Panc1 (cell line): Measurements from ENCODE around the gene MOK.

Experiments used
- CTCF ChIP-seq: fragments of 450-650 bp; IDR thresholded peaks from 2 replicates; pipeline ENCODE4 v1.5.1; 2017; ENCODE audit warnings: mild to moderate bottlenecking
- POLR2AphosphoS5 ChIP-seq: IDR thresholded peaks from 2 replicates; pipeline ENCODE4 v1.6.1; 2012; ENCODE audit warnings: mild to moderate bottlenecking, low read depth, low read length, moderate library complexity
- REST ChIP-seq, 2 experiments: IDR thresholded peaks; 2 replicates each; pipeline ENCODE4 v1.6.1; 2011 to 2012; ENCODE audit warnings: low read depth in 2 of 2, control low read depth in 1 of 2, low read length in 1 of 2, mild to moderate bottlenecking in 1 of 2, moderate library complexity in 1 of 2; ENCODE audit not compliant: insufficient read depth in 1 of 2
- SIN3A ChIP-seq: IDR thresholded peaks from 2 replicates; pipeline ENCODE4 v1.6.1; 2012; ENCODE audit warnings: low read depth, mild to moderate bottlenecking, low read length, moderate library complexity, borderline replicate concordance; ENCODE audit not compliant: insufficient read depth
- TCF7L2 ChIP-seq: IDR thresholded peaks from 2 replicates; pipeline ENCODE4 v1.6.1; 2011; ENCODE audit warnings: mild to moderate bottlenecking, low read depth, low read length, inconsistent platforms

GRCh38 chr14:102248121-102248520, 56.8 kb downstream of the MOK start:
- TF ChIP-seq CTCF: no peak
- no peak for TF ChIP-seq REST (IDR thresholded peaks at IDR 0.05; ENCODE audit: insufficient read depth in 1 of 2, low read depth in 2 of 2, low read length in 1 of 2)
- no peak for TF ChIP-seq SIN3A
- no peak for TF ChIP-seq POLR2AphosphoS5
- no peak for TF ChIP-seq TCF7L2
